OCI-LY7 (cell line): ENCODE results near the gene BUD13.

ENCODE experiments used
- EZH2phosphoT487 ChIP-seq: fragments of 200-600 bp; sonication (generic); IDR thresholded peaks from 2 replicates; pipeline ENCODE4 v1.6.1; 2018; ENCODE audit warnings: low read depth, borderline replicate concordance, mild to moderate bottlenecking, mixed run types, antibody characterized with exemption, low read length, moderate library complexity, mixed read lengths
- TF ChIP-seq, protein P1 (sequence below): fragments of 200-600 bp; sonication (generic); conservative IDR thresholded peaks from 2 replicates; pipeline ENCODE4 v1.5.1; 2014; ENCODE audit warnings: mild to moderate bottlenecking, antibody characterized with exemption, low read length, moderate library complexity, mixed read lengths

DNA sequence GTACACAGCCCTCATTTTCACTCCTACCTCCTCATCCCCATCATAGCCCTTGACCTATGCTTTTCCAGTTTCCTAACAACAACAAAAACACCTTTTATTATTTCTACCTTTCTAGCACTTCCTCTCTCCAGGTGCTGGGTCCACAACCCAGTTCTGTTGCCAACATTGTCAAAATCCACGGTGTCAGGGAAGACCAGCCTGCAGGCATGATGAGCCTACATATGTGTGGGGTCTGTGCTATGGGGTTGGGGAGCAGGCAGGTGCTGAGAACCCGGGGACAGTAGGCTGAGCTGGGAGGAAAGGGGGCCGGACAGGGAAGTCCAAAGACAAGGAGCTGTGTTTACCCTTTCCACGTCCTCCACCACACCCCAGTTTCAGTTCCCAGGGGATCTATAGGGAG, 15.7 kb upstream of the BUD13 start:
- TF ChIP-seq, protein P1, sequence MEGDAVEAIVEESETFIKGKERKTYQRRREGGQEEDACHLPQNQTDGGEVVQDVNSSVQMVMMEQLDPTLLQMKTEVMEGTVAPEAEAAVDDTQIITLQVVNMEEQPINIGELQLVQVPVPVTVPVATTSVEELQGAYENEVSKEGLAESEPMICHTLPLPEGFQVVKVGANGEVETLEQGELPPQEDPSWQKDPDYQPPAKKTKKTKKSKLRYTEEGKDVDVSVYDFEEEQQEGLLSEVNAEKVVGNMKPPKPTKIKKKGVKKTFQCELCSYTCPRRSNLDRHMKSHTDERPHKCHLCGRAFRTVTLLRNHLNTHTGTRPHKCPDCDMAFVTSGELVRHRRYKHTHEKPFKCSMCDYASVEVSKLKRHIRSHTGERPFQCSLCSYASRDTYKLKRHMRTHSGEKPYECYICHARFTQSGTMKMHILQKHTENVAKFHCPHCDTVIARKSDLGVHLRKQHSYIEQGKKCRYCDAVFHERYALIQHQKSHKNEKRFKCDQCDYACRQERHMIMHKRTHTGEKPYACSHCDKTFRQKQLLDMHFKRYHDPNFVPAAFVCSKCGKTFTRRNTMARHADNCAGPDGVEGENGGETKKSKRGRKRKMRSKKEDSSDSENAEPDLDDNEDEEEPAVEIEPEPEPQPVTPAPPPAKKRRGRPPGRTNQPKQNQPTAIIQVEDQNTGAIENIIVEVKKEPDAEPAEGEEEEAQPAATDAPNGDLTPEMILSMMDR: no peak
- TF ChIP-seq EZH2phosphoT487: no peak
